Keratinocyte (primary cell): ENCODE measurements around the gene MAPK1. TPM values are rescaled to one million over a fixed set of nuclear protein-coding genes. Genes with fewer than 3 reads are reported as not detected.
A peak's percentile ranks its signal among the peaks of the same experiment; 100 is the strongest.
"Not testable (repeated sequence)": the region's sequence is repeated elsewhere in the genome, so short reads cannot be mapped to it uniquely, and the experiment has no call there.

ENCODE experiments used
- DNase-seq: peaks from one replicate; pipeline ENCODE4 v3.0.0-alpha.2; 2011; ENCODE audit warnings: low read depth, missing footprints, low spot score
- FAIRE-seq: peaks from 2 replicates; lab custom pipeline; 2011; peaks lifted over from hg19 to GRCh38; lab: Jason Lieb, UNC
- H2AFZ ChIP-seq: 2 replicates; pipeline ENCODE4 v1.6.0; 2012; ENCODE audit warnings: low read length, control low read depth, inconsistent platforms; ENCODE audit not compliant: control insufficient read depth
- H3K27ac ChIP-seq: 2 replicates; pipeline ENCODE4 v1.5.1; 2011; ENCODE audit warnings: low read length; ENCODE audit not compliant: control insufficient read depth, insufficient read depth
- H3K27me3 ChIP-seq: 3 replicates; pipeline ENCODE4 v1.6.0; 2011; ENCODE audit warnings: low read length; ENCODE audit not compliant: control insufficient read depth, insufficient read depth; ENCODE audit errors: extremely low read depth
- H3K36me3 ChIP-seq, 2 experiments: 2 replicates in 1 of 2; 3 replicates in 1 of 2; pipeline ENCODE4 v1.5.1; 2011; ENCODE audit warnings: low read length in 2 of 2, mild to moderate bottlenecking in 1 of 2; ENCODE audit not compliant: control insufficient read depth in 2 of 2, insufficient read depth in 2 of 2; ENCODE audit errors: extremely low read depth in 1 of 2
- H3K4me1 ChIP-seq: 3 replicates; pipeline ENCODE4 v1.5.1; 2011; ENCODE audit warnings: low read length; ENCODE audit not compliant: control insufficient read depth, insufficient read depth; ENCODE audit errors: extremely low read depth
- H3K4me2 ChIP-seq: 3 replicates; pipeline ENCODE4 v1.6.0; 2011; ENCODE audit warnings: low read depth, low read length; ENCODE audit not compliant: control insufficient read depth, insufficient read depth; ENCODE audit errors: extremely low read depth
- H3K4me3 ChIP-seq, 3 experiments: fragments of 200-600 bp in 1 of 3; sonication (generic) in 1 of 3; 2 replicates in 2 of 3; 3 replicates in 1 of 3; pipeline ENCODE4 v1.5.1; 2011 to 2016; ENCODE audit warnings: low read length in 3 of 3, mild to moderate bottlenecking in 3 of 3, control low read depth in 2 of 3, inconsistent platforms in 1 of 3, low read depth in 1 of 3, mixed read lengths in 1 of 3, mixed run types in 1 of 3, moderate library complexity in 1 of 3; ENCODE audit not compliant: control insufficient read depth in 2 of 3, insufficient read depth in 2 of 3; ENCODE audit errors: extremely low read depth in 1 of 3
- H3K79me2 ChIP-seq: 2 replicates; pipeline ENCODE4 v1.6.0; 2012; ENCODE audit warnings: low read length; ENCODE audit not compliant: control insufficient read depth, insufficient read depth
- H3K9ac ChIP-seq: 3 replicates; pipeline ENCODE4 v1.6.0; 2011; ENCODE audit warnings: low read length; ENCODE audit not compliant: control insufficient read depth, insufficient read depth; ENCODE audit errors: extremely low read depth
- H3K9me1 ChIP-seq: 3 replicates; pipeline ENCODE4 v1.6.0; 2011; ENCODE audit warnings: low read length; ENCODE audit not compliant: control insufficient read depth, insufficient read depth; ENCODE audit errors: extremely low read depth
- H3K9me3 ChIP-seq: 2 replicates; pipeline ENCODE4 v1.5.1; 2012; ENCODE audit warnings: low read depth, low read length; ENCODE audit not compliant: control insufficient read depth
- H4K20me1 ChIP-seq: 3 replicates; pipeline ENCODE4 v1.6.0; 2011; ENCODE audit warnings: low read length; ENCODE audit not compliant: control insufficient read depth, insufficient read depth; ENCODE audit errors: extremely low read depth
- CTCF ChIP-seq, 3 experiments: IDR thresholded peaks in 1 of 3; conservative IDR thresholded peaks in 1 of 3; optimal IDR thresholded peaks in 1 of 3; 2 replicates in 2 of 3; 3 replicates in 1 of 3; pipeline versions ENCODE3 to v1.5.1; 2011; ENCODE audit warnings: low read length in 3 of 3, mild to moderate bottlenecking in 3 of 3, moderate library complexity in 2 of 3, control low read depth in 1 of 3, inconsistent platforms in 1 of 3; ENCODE audit not compliant: insufficient read depth in 2 of 3; ENCODE audit errors: extremely low read depth in 1 of 3
- EZH2 ChIP-seq: IDR thresholded peaks from one replicate; pipeline ENCODE4 v1.6.1; 2012; ENCODE audit warnings: inconsistent platforms, mild to moderate bottlenecking, low read length, moderate library complexity
- dilution Hi-C: fragments of 300-500 bp; cut with MboI; formaldehyde crosslinking; loops from one replicate; pipeline ENCODE4 v1.7.0; 2020; ENCODE audit warnings: low sequenced_read_pairs; ENCODE audit not compliant: extremely low pct_ligation_motif_present
- polyA plus RNA-seq, 5 experiments: library from polyadenylated mRNA; depleted of rRNA in 3 of 5; stranded (reverse) in 3 of 5; stranded (forward) in 1 of 5; unstranded in 1 of 5; fragments of >200 nt; gene quantifications; 1 replicate in 1 of 5; 2 replicates in 3 of 5; 3 replicates in 1 of 5; pipeline versions ENCODE4 v1.2.1 to v1.2.3, GENCODE V29; 2011 to 2012; ENCODE audit warnings: missing spikeins in 2 of 5, low read depth in 1 of 5, low replicate concordance in 1 of 5

The MAPK1 gene
- polyA plus RNA-seq, 1 donor (not counting 4 experiments of a cell fraction or from before 2014, with no cell fraction given): 136 TPM

- Histone ChIP-seq H3K27ac (peak overlapping the region; percentile 82), H3K4me3 (peak overlapping the region in 1 of 3 experiments; percentile 48)
Measured at GRCh38 chr22:21850660-21851059, 16.8 kb downstream of the MAPK1 start.

GRCh38 chr22:21849489-21849888 is 18.0 kb downstream of the MAPK1 start:
- H3K4me2 ChIP-seq: peak overlapping the region; percentile 70
- no peaks in the 10 kb centered on the region for H3K36me3 ChIP-seq
- peak overlapping the region; percentile 82 for H3K27ac ChIP-seq
- FAIRE-seq (no peak), DNase-seq (no peak)
- H3K79me2 ChIP-seq: peaks cover 91% of the 10 kb centered on the region
- H3K9me1 ChIP-seq: no peaks in the 10 kb centered on the region
- peaks cover 4% of the 10 kb centered on the region for H4K20me1 ChIP-seq
- no peaks in the 10 kb centered on the region for H3K9me3 ChIP-seq
- H3K27me3 ChIP-seq: no peaks in the 10 kb centered on the region
- no peak overlapping the region for H3K4me3 ChIP-seq
- dilution Hi-C loops: no loop called here
- H2AFZ ChIP-seq: no peak overlapping the region
- H3K9ac ChIP-seq: peak overlapping the region; percentile 57
- TF ChIP-seq CTCF (optimal IDR thresholded peaks at IDR 0.05 in 1 of 3, IDR thresholded peaks at IDR 0.05 in 1 of 3, conservative IDR thresholded peaks at IDR 0.05 in 1 of 3; ENCODE audit: extremely low read depth in 1 of 3, insufficient read depth in 2 of 3, low read length in 3 of 3) (no peak), EZH2 (no peak)
- peaks cover 20% of the 10 kb centered on the region for H3K4me1 ChIP-seq

More at GRCh38 chr22:21850660-21851059, 16.8 kb downstream of the MAPK1 start:
- TF ChIP-seq CTCF (optimal IDR thresholded peaks at IDR 0.05 in 1 of 3, IDR thresholded peaks at IDR 0.05 in 1 of 3, conservative IDR thresholded peaks at IDR 0.05 in 1 of 3; ENCODE audit: extremely low read depth in 1 of 3, insufficient read depth in 2 of 3, low read length in 3 of 3): no peak
- H3K27me3 ChIP-seq: no peaks in the 10 kb centered on the region
- H3K4me1 ChIP-seq: peaks cover 20% of the 10 kb centered on the region
- H3K36me3 ChIP-seq: no peaks in the 10 kb centered on the region
- peaks cover 94% of the 10 kb centered on the region for H3K79me2 ChIP-seq
- H3K9me1 ChIP-seq: no peaks in the 10 kb centered on the region
- H3K9ac ChIP-seq: peak overlapping the region; percentile 57
- DNase-seq: no peak
- H3K4me2 ChIP-seq: peak overlapping the region; percentile 70
- no peak overlapping the region for H2AFZ ChIP-seq
- dilution Hi-C loops: loop anchor here (10.0 kb wide), 1 partner anchor 84 kb away; no protein-coding TSS in a partner anchor
- H3K9me3 ChIP-seq: no peaks in the 10 kb centered on the region
- H4K20me1 ChIP-seq: peaks cover 8% of the 10 kb centered on the region
- FAIRE-seq: no peak

- DNase-seq, H4K20me1 ChIP-seq, H3K27me3 ChIP-seq, FAIRE-seq, H3K4me2 ChIP-seq, H2AFZ ChIP-seq, H3K9me1 ChIP-seq, H3K36me3 ChIP-seq, H3K27ac ChIP-seq, dilution Hi-C loops, H3K9ac ChIP-seq, H3K9me3 ChIP-seq, H3K4me3 ChIP-seq: not testable (repeated sequence)
- Histone ChIP-seq H3K79me2 (peaks cover 90% of the 10 kb centered on the region), H3K4me1 (peaks cover 20% of the 10 kb centered on the region)
Measured at GRCh38 chr22:21848057-21848456, 19.4 kb downstream of the MAPK1 start.
